Measurements from ENCODE around the gene TRAPPC2B. TPM values are rescaled to one million over a fixed set of nuclear protein-coding genes. Genes with fewer than 3 reads are reported as not detected.

The TRAPPC2B gene
- 13.3 and 20.5 TPM in 2 replicates for total RNA-seq (2016; rRNA removed; fragmentation: Illumina TruSeq; extraction: Trizol)
- 6.0 and 7.5 TPM in 2 replicates for total RNA-seq (2016; cell fraction: cytosol; rRNA removed; fragmentation: Illumina TruSeq; extraction: Trizol; ENCODE audit: low read depth)
- total RNA-seq (2016; cell fraction: insoluble cytoplasmic fraction; rRNA removed; fragmentation: Illumina TruSeq; extraction: Trizol) = 14.1 and 20.3 TPM in 2 replicates
- total RNA-seq (2016; cell fraction: membrane; rRNA removed; fragmentation: Illumina TruSeq; extraction: Trizol) = 5.7 and 5.9 TPM in 2 replicates
- total RNA-seq (2016; cell fraction: nucleus; rRNA removed; fragmentation: Illumina TruSeq; extraction: Trizol) = 7.0 and 7.7 TPM in 2 replicates
- polyA plus RNA-seq (2011; rRNA removed) = 16.8 and 17.7 TPM in 2 replicates
- polyA plus RNA-seq (2011; cell fraction: cytosol; rRNA removed) = 19.8 and 24.4 TPM in 2 replicates
- 3.5 and 5.8 TPM in 2 replicates for polyA plus RNA-seq (2011; cell fraction: nucleus; rRNA removed)
- 12.0 and 12.7 TPM in 2 replicates for polyA plus RNA-seq (2012)
- polyA plus RNA-seq (2016; cell fraction: cytosol; fragmentation: Illumina TruSeq; extraction: Trizol; ENCODE audit: low read depth) = 3.7 and 5.0 TPM in 2 replicates
- 20.2 and 24.5 TPM in 2 replicates for polyA plus RNA-seq (2016; cell fraction: insoluble cytoplasmic fraction; fragmentation: Illumina TruSeq; extraction: Trizol; ENCODE audit: low read depth)
- 2.9 TPM in 2 replicates for polyA plus RNA-seq (2016; cell fraction: membrane; fragmentation: Illumina TruSeq; extraction: Trizol; ENCODE audit: low read depth)
- 10.9 and 11.1 TPM in 2 replicates for polyA plus RNA-seq (2016; cell fraction: nucleus; fragmentation: Illumina TruSeq; extraction: Trizol; ENCODE audit: insufficient read depth, low read depth)
- polyA minus RNA-seq (2011; rRNA and poly(A)+ RNA removed; ENCODE audit: low replicate concordance) = 6.7 and 11.3 TPM in 2 replicates
- polyA minus RNA-seq (2011; cell fraction: cytosol; rRNA and poly(A)+ RNA removed) = 1.8 and 6.1 TPM in 2 replicates
- polyA minus RNA-seq (2011; cell fraction: nucleus; rRNA and poly(A)+ RNA removed) = 3.6 and 6.2 TPM in 2 replicates
- Bru-seq, nascent RNA = percentile 66 among the genes with signal in this experiment
- BruChase-seq, experiment 1, labeled RNA remaining after a 6-hour chase = percentile 78 among the genes with signal in this experiment
- BruChase-seq, experiment 2, labeled RNA remaining after a 2-hour chase = percentile 79 among the genes with signal in this experiment
- long read RNA-seq, experiment 1, transcript TRAPPC2B-201 (2 exons, 732 nt) = major isoform, 29 of 29 reads
- long read RNA-seq, experiment 1, partial matches to known transcripts = 0 of 29 reads
- long read RNA-seq, experiment 1, other reads (novel, unspliced or antisense) = 0 of 29 reads
- long read RNA-seq, experiment 2, transcript TRAPPC2B-201 (2 exons, 732 nt) = major isoform, 20 of 22 reads
- long read RNA-seq, experiment 2, partial matches to known transcripts = 0 of 22 reads
- long read RNA-seq, experiment 2, other reads (novel, unspliced or antisense) = 0 of 22 reads

- peak; percentile 99 for DNase-seq (ENCODE audit: low spot score)
- H3K4me2 ChIP-seq (ENCODE audit: low read depth, low read length) = peak within 1 kb of the TSS; percentile 80
- H3K4me3 ChIP-seq (replicated peaks in 1 of 3; ENCODE audit: insufficient read depth in 1 of 3, low read depth in 2 of 3, low read length in 3 of 3) = peak within 1 kb of the TSS; percentile 75 to 85 (median 77)
- ChIA-PET CTCF (ENCODE audit: low intra/inter-chr PET ratio, low total read pairs) (no interaction called here), POLR2A (interaction anchor here (0.8 to 1.8 kb wide), 5 partner anchors 12 to 87 kb away, joined by 3 to 21 read pairs (median 4); partner anchors contain the start of genes ZNF304, ZNF548 and ZNF749)
- peak within 1 kb of the TSS; percentile 82 for H3K27ac ChIP-seq (ENCODE audit: extremely low read length, insufficient read depth, low read length)
- WGBS (ENCODE audit: low lambda C conversion rate) = 7% methylated on average over 19 of the region's 47 CpGs
- H3K27me3 ChIP-seq (ENCODE audit: control insufficient read depth in 1 of 2, insufficient read depth in 2 of 2, low read length in 2 of 2) = no peaks in the 10 kb centered on the region
- no peaks in the 10 kb centered on the region for H3K9me3 ChIP-seq (ENCODE audit: low read length)
- H3K79me2 ChIP-seq (ENCODE audit: insufficient read depth, low read length) = peaks cover 8% of the 10 kb centered on the region
- peak; percentile 100 for FAIRE-seq
- in situ Hi-C loops (cut with HindIII; ENCODE audit: extremely low pct_ligation_motif_present, low pct_unique_long_range_greater_than_20kb) = no loop called here
- H3K9ac ChIP-seq (ENCODE audit: insufficient read depth, low read depth, low read length) = peak within 1 kb of the TSS; percentile 88
- no TSS peak for BruUV-seq (replicated peaks)
- peaks cover 0 to 9% of the 10 kb centered on the region in 2 experiments; a peak in 2 of 5 replicates for H3K36me3 ChIP-seq (replicated peaks in 1 of 2; ENCODE audit: control insufficient read depth in 1 of 2, insufficient read depth in 2 of 2, low read length in 2 of 2)
- peak within 1 kb of the TSS; percentile 92 for H2AFZ ChIP-seq (ENCODE audit: low read length)
- H3K4me1 ChIP-seq (ENCODE audit: insufficient read depth, low read length) = peaks cover 13% of the 10 kb centered on the region; the same call in 1 of the 2 replicates
- no peaks in the 10 kb centered on the region; the same call in 1 of the 2 replicates for H4K20me1 ChIP-seq (ENCODE audit: insufficient read depth, low read length)
- ATAC-seq = peak; percentile 99
- intact Hi-C loops (cut with micrococcal nuclease; ENCODE audit: unreplicated experiment) = loop anchor here (1.0 to 5.0 kb wide), 5 partner anchors 26 to 252 kb away; partner anchors contain the start of genes ZNF134, ZNF460, ZNF543 and ZNF548
- no peak for TF ChIP-seq PLSCR1 (CRISPR knock-in tag; IDR thresholded peaks at IDR 0.05; ENCODE audit: borderline replicate concordance)
- TF ChIP-seq JUNB (CRISPR knock-in tag; IDR thresholded peaks at IDR 0.05; ENCODE audit: borderline replicate concordance) = no peak
- no peak for TF ChIP-seq PPARG (CRISPR knock-in tag; conservative IDR thresholded peaks at IDR 0.05)
- no peak for TF ChIP-seq HNF1A (IDR thresholded peaks at IDR 0.05; ENCODE audit: low read depth)
- peak; percentile 64; the same call in 1 of the 2 replicates for TF ChIP-seq HNF1A (CRISPR knock-in tag; IDR thresholded peaks at IDR 0.05; ENCODE audit: borderline replicate concordance)
- no peak for TF ChIP-seq THYN1 (CRISPR knock-in tag; IDR thresholded peaks at IDR 0.05; ENCODE audit: borderline replicate concordance, low read depth)
- TF ChIP-seq HNRNPUL1 (IDR thresholded peaks at IDR 0.05; ENCODE audit: low read depth, low read length) = no peak
- TF ChIP-seq ZBTB25 (CRISPR knock-in tag; IDR thresholded peaks at IDR 0.05) = peak; percentile 62
- TF ChIP-seq ELF4 (CRISPR knock-in tag; IDR thresholded peaks at IDR 0.05; ENCODE audit: borderline replicate concordance) = peak; percentile 88; the same call in 1 of the 2 replicates
Observed at GRCh38 chr19:57362997-57363687, at the start of gene TRAPPC2B, which contains the start of gene ZNF547. TSS of gene TRAPPC2B (plus strand) at chr19:57363551. CDS start at chr19:57364834, 1,283 bp downstream. TSS of gene ZNF547 (plus strand) at chr19:57363551. CDS start at chr19:57368556, 5,005 bp downstream.
